Upper lobe of right lung (tissue), 1 donor: Measurements from ENCODE around the gene EYS. TPM values are rescaled to one million over a fixed set of nuclear protein-coding genes. Genes with fewer than 3 reads are reported as not detected.

ENCODE experiments used
- ATAC-seq: fragments of 200-7000 bp; cut with Tn5 transposase; one replicate; pipeline ENCODE4 v1.9.1; 2020; ENCODE audit warnings: mild to moderate bottlenecking, moderate library complexity
- DNase-seq: peaks from one replicate; pipeline ENCODE4 v3.0.0-alpha.2; 2020
- H3K27ac ChIP-seq: fragments of 200-600 bp; one replicate; pipeline ENCODE4 v1.8.0; 2022
- H3K27me3 ChIP-seq: fragments of 200-600 bp; one replicate; pipeline ENCODE4 v1.8.0; 2022; ENCODE audit warnings: mild to moderate bottlenecking
- H3K36me3 ChIP-seq: fragments of 200-600 bp; one replicate; pipeline ENCODE4 v1.8.0; 2022
- H3K4me1 ChIP-seq: fragments of 200-600 bp; one replicate; pipeline ENCODE4 v1.8.0; 2022
- H3K4me3 ChIP-seq: fragments of 200-600 bp; one replicate; pipeline ENCODE4 v1.8.0; 2022; ENCODE audit warnings: mild to moderate bottlenecking
- H3K9me3 ChIP-seq: fragments of 200-600 bp; one replicate; pipeline ENCODE4 v1.8.0; 2022
- intact Hi-C: fragments of 100-400 bp; cut with DNase I; formaldehyde crosslinking; loops from one replicate; pipeline ENCODE4 v1.11.0; 2022
- total RNA-seq: library from RNA; stranded (reverse); fragmentation: NEBNext Ultra II Directional; extraction: Animal tissue kit (Norgen Biotek cat#: 25700); gene quantifications from one replicate; pipeline ENCODE4 v1.2.1, GENCODE V29; 2021
- TF ChIP-seq, protein P1 (sequence below): fragments of 200-600 bp; IDR thresholded peaks from one replicate; pipeline ENCODE4 v1.8.0; 2022; ENCODE audit warnings: antibody characterized with exemption
- donor health status: DM: no; HTN: yes; CAD: no; lungs with severe emphysema.

EYS gene
- total RNA-seq, 1 donor from 2014 or later: not detected

DNA sequence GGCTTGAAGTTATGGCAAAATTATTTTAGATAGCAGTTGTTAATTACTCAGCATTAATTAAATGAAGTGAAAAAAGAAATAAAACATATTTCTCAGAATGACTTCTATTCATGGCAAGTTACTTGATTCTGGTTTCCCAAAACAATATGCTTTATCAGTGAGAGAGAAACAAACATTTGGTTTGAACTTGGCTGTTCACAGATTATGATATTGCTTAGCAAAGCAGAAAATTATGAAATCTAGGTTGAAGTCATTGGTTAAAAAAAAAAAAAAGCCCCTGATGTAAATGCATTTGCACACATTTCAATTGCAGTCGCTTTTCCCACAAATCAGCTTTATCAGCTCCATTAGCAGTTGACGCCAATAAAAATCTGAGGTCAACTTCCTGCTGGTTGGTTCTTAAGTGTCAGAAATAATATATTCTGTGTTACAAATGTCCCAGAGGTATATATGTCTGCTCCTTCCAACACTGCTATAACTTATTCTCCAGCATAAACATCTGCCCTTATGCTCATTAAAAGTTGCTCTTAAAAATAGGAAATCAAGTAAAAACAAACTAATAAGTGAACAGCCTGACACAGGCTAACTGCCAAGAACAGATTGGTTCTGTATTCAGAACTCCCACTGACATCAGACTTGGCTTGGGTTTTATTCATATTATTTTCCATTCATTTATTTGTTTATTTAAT lies 1796.0 kb downstream of the EYS start:
- TF ChIP-seq, protein P1, sequence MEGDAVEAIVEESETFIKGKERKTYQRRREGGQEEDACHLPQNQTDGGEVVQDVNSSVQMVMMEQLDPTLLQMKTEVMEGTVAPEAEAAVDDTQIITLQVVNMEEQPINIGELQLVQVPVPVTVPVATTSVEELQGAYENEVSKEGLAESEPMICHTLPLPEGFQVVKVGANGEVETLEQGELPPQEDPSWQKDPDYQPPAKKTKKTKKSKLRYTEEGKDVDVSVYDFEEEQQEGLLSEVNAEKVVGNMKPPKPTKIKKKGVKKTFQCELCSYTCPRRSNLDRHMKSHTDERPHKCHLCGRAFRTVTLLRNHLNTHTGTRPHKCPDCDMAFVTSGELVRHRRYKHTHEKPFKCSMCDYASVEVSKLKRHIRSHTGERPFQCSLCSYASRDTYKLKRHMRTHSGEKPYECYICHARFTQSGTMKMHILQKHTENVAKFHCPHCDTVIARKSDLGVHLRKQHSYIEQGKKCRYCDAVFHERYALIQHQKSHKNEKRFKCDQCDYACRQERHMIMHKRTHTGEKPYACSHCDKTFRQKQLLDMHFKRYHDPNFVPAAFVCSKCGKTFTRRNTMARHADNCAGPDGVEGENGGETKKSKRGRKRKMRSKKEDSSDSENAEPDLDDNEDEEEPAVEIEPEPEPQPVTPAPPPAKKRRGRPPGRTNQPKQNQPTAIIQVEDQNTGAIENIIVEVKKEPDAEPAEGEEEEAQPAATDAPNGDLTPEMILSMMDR: no peak

DNA sequence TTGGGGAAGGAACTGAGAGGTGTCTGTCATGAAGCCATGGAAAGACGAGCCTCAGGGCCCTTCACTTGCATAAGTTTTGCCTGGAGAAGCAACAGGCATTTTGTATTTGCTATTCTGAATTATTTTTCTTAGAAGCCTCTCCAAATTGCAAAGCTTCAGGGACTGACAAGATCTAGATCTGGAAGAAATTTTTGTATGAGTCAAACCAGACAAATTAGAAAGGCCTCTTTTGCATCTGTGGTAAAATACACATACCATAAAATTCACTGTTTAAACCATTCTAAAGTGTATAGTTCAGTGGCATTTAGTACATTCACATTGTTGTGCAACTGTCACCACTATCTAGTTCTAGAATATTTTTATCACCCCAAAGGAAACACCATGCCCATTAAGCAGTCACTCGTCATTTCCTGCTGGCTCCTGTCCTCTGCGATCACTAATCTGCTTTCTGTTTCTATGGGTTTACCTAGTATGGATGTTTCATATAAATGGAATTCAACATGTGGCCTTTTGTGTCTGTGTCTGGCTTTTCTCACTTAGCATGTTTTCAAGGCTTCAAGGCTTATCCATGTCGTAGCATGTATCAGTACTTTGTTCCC lies 1802.3 kb downstream of the EYS start:
- TF ChIP-seq, protein P1: no peak
- Histone ChIP-seq H3K4me3 (no peak overlapping the region), H3K4me1 (no peaks in the 10 kb centered on the region), H3K27me3 (no peaks in the 10 kb centered on the region), H3K9me3 (no peaks in the 10 kb centered on the region), H3K27ac (no peak overlapping the region), H3K36me3 (no peaks in the 10 kb centered on the region)
- DNase-seq (no peak), ATAC-seq (no peak)
- intact Hi-C loops: no loop called here

More for the DNA sequence above, 1796.0 kb downstream of the EYS start:
- no peak for ATAC-seq
- Histone ChIP-seq H3K27me3 (no peaks in the 10 kb centered on the region), H3K27ac (no peak overlapping the region), H3K9me3 (no peaks in the 10 kb centered on the region), H3K4me3 (no peak overlapping the region), H3K36me3 (no peaks in the 10 kb centered on the region), H3K4me1 (no peaks in the 10 kb centered on the region)
- intact Hi-C loops: no loop called here
- no peak for DNase-seq

DNA sequence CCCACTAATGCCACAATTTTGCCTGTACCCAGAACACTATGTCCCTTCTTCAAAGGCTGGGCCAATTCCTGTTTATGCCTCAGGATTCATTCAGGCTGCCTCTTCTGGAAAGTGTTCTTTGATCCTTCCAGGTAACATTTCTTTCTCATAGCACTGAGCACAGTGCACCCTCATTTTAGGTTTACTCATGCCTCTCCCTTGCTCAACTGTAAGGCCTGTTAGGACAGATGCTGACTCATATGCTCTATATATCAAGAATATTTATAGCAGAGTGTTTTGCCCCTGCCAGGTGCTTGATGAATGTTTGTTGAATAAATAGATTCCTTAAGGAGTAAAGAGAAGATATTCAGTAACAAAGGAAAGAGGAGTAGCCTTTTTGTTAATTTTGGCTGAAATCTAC lies 1807.5 kb downstream of the EYS start:
- no peak overlapping the region for H3K4me3 ChIP-seq
- TF ChIP-seq, protein P1: no peak
- H3K27me3 ChIP-seq: no peaks in the 10 kb centered on the region
- H3K9me3 ChIP-seq: no peaks in the 10 kb centered on the region
- H3K4me1 ChIP-seq: no peaks in the 10 kb centered on the region
- intact Hi-C loops: no loop called here
- H3K27ac ChIP-seq: no peak overlapping the region
- DNase-seq (no peak), ATAC-seq (peak; percentile 31)
- no peaks in the 10 kb centered on the region for H3K36me3 ChIP-seq

DNA sequence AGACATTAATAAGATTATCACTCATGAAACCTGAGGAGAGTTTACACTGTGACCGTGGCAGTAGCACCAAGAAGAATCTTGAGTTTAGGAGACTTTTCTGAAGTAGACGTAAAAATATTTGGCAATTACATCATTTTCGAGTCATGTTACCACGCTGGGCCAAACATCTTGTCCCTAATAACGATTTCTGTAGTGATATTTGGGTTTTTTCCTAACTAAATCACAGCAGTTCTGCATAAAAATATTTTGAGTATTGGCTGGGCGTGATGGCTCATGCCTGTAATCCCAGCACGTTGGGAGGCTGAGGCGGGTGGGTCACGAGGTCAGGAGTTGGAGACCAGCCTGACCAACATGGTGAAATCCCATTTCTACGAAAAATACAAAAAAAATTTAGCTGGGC lies 1809.1 kb downstream of the EYS start:
- H3K27ac ChIP-seq: no peak overlapping the region
- H3K4me1 ChIP-seq: no peaks in the 10 kb centered on the region
- H3K27me3 ChIP-seq: no peaks in the 10 kb centered on the region
- no peaks in the 10 kb centered on the region for H3K9me3 ChIP-seq
- intact Hi-C loops: no loop called here
- ATAC-seq: no peak
- H3K36me3 ChIP-seq: no peaks in the 10 kb centered on the region
- DNase-seq: no peak
- TF ChIP-seq, protein P1: no peak
- H3K4me3 ChIP-seq: no peak overlapping the region

DNA sequence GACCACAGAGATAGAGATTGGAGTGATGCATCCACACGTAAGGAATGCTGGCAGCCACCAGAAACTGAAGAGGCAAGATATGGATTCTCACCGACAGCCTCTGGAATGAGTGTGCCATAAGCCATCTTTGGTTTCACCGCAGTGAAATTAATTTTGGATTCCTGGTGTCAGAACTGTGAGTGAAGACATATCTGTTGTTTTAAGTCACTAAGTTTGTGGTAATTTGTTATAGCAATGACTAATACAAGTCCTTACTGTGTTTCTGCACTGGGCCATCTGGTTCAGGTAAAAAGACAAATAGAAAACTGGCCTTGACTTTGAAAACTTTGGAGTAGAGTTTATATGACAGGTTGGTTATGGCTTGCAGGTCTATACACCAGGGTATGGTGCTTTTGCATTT lies 1809.6 kb downstream of the EYS start:
- H3K36me3 ChIP-seq: no peaks in the 10 kb centered on the region
- DNase-seq: no peak
- intact Hi-C loops: no loop called here
- H3K4me3 ChIP-seq: no peak overlapping the region
- H3K27ac ChIP-seq: no peak overlapping the region
- no peak for ATAC-seq
- H3K9me3 ChIP-seq: no peaks in the 10 kb centered on the region
- no peaks in the 10 kb centered on the region for H3K27me3 ChIP-seq
- TF ChIP-seq, protein P1: no peak
- H3K4me1 ChIP-seq: no peaks in the 10 kb centered on the region
